Measurements from ENCODE around the gene KBTBD7. TPM values are rescaled to one million over a fixed set of nuclear protein-coding genes. Genes with fewer than 3 reads are reported as not detected.

The KBTBD7 gene
- total and polyA plus RNA-seq, 11 donors = 2.2 to 9.1 (median 5.7) TPM

DNA sequence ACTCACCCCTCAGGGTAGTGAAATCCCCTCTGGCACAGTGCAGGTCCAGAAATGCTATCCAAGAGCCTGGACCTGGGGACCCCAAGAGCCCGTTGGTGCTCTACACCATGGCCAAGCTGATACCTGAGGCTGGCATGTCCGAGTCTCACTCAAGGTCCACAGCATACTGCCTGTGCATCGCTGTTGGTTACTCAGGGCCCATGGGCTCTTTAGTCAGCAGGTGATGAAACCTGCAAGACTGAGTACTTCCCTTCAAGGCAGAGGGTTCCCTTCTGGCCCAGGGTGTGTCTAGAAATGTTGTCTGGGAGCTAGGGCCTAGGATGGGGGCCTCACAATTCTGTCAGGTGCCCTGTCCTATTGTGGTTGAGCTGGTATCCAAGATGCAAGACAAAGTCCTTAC is 19.6 kb upstream of the KBTBD7 start:
- Histone ChIP-seq H3K36me3 (peaks cover 0 to 8% (median 0%) of the 10 kb centered on the region in 9 donors), H3K27ac (no peak overlapping the region), H3K4me3 (no peak overlapping the region), H3K9me3 (peaks cover 0 to 25% (median 6%) of the 10 kb centered on the region in 12 donors), H3K27me3 (no peaks in the 10 kb centered on the region), H3K4me1 (no peaks in the 10 kb centered on the region)
- 65 to 100% (median 98%) methylated on average over 2 to 3 of the region's 3 CpGs; no CpG with 5 or more reads in 1 of the 4 donors for WGBS, 4 donors
- DNase-seq (no peak), ATAC-seq (no peak)
- intact Hi-C loops (cut with DNase I) = no loop called here
- no peak for TF ChIP-seq POLR2A (IDR thresholded peaks at IDR 0.05)
- TF ChIP-seq, protein P1, sequence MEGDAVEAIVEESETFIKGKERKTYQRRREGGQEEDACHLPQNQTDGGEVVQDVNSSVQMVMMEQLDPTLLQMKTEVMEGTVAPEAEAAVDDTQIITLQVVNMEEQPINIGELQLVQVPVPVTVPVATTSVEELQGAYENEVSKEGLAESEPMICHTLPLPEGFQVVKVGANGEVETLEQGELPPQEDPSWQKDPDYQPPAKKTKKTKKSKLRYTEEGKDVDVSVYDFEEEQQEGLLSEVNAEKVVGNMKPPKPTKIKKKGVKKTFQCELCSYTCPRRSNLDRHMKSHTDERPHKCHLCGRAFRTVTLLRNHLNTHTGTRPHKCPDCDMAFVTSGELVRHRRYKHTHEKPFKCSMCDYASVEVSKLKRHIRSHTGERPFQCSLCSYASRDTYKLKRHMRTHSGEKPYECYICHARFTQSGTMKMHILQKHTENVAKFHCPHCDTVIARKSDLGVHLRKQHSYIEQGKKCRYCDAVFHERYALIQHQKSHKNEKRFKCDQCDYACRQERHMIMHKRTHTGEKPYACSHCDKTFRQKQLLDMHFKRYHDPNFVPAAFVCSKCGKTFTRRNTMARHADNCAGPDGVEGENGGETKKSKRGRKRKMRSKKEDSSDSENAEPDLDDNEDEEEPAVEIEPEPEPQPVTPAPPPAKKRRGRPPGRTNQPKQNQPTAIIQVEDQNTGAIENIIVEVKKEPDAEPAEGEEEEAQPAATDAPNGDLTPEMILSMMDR (IDR thresholded peaks at IDR 0.05) = no peak

DNA sequence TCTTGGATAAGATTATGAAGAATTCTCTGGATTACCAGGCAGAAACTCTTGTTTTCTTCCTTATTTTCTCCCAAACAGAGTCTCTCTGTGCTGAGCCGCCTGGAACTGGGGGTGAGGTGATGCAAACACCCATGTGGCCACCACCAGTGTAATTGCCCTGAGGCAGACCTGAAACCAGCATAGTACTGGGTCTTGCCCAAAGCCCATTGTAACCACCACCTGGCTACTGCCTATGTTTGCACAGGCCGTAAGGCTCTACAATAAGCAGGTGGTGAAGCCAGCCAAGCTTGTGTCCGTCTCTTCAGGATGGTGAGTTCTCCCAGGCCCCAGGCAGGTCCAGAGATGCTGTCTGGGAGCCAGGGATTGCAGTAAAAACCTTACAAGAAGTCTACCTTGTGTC is 18.9 kb upstream of the KBTBD7 start:
- Histone ChIP-seq H3K27ac (no peak overlapping the region), H3K36me3 (peaks cover 0 to 8% (median 0%) of the 10 kb centered on the region in 9 donors), H3K27me3 (no peaks in the 10 kb centered on the region), H3K9me3 (peaks cover 0 to 31% (median 6%) of the 10 kb centered on the region in 12 donors), H3K4me3 (no peak overlapping the region), H3K4me1 (no peaks in the 10 kb centered on the region)
- ATAC-seq (no peak), DNase-seq (no peak)
- 93 to 99% (median 97%) methylated on average over 2 to 3 of the region's 3 CpGs for WGBS, 4 donors
- TF ChIP-seq, protein P1 (IDR thresholded peaks at IDR 0.05) = no peak
- TF ChIP-seq POLR2A (IDR thresholded peaks at IDR 0.05) = no peak
- intact Hi-C loops (cut with DNase I) = no loop called here

DNA sequence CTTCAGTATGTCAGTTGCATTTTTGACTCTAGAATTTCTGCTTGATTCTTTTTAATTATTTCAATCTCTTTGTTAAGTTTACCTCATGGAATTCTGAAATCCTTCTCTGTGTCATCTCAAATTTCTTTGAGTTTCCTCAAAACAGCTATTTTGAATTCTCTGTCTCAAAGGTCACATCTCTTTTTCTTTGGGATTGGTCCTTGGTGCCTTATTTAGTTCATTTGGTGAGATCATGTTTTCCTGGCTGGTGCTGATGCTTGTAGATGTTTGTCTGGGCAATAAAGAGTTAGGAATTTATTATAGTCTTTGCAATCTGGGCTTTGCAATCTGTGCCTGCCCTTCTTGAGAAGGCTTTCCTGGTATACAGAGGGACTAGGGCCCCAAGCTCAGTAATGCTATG is 18.5 kb upstream of the KBTBD7 start:
- Histone ChIP-seq H3K27ac (no peak overlapping the region), H3K4me1 (no peaks in the 10 kb centered on the region), H3K27me3 (no peaks in the 10 kb centered on the region), H3K9me3 (peaks cover 0 to 36% (median 7%) of the 10 kb centered on the region in 12 donors), H3K36me3 (peaks cover 0 to 8% (median 0%) of the 10 kb centered on the region in 9 donors), H3K4me3 (no peak overlapping the region)
- TF ChIP-seq, protein P1 (IDR thresholded peaks at IDR 0.05) = no peak
- no peak for TF ChIP-seq POLR2A (IDR thresholded peaks at IDR 0.05)
- DNase-seq (no peak), ATAC-seq (no peak)
- intact Hi-C loops (cut with DNase I) = no loop called here

DNA sequence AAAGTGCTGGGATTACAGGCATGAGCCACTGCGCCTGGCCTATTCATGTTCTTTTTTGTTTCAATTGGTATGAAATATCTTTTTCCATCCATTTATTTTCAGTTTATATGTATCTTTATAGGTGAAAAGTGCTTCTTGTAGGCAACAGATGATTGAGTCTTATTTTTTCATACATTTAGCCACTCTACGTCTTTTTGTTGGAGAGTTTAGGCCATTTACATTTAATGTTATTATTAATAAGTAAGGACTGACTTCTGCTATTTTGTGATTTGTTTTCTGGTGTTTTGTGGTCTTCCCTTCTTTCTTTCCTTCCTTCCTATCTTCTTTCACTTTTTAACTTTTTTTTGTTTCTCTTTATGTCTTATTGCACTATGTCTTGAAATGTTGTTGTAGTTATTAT is 16.7 kb upstream of the KBTBD7 start:
- DNase-seq = no peak
- Histone ChIP-seq H3K36me3 (no peaks in the 10 kb centered on the region), H3K9me3 (peaks cover 0 to 42% (median 8%) of the 10 kb centered on the region in 12 donors), H3K27ac (no peak overlapping the region), H3K27me3 (no peaks in the 10 kb centered on the region), H3K4me1 (no peaks in the 10 kb centered on the region), H3K4me3 (no peak overlapping the region)
- WGBS, 4 donors = 94 to 99% (median 98%) methylated on average over 2 of the region's 2 CpGs
- no peak for ATAC-seq
- intact Hi-C loops (cut with DNase I) = no loop called here
- TF ChIP-seq, protein P1 (IDR thresholded peaks at IDR 0.05) = no peak
- no peak for TF ChIP-seq POLR2A (IDR thresholded peaks at IDR 0.05)

Data from heart left ventricle (tissue), 16 donors.